SKM-1 treated with dmso at 0.1 percent for 144 hours (cell line): ENCODE measurements around the gene TBCD.

Experiments
- DNase-seq: peaks from one replicate; lab custom pipeline; 2025; ENCODE audit not compliant: unreplicated experiment; lab: John Stamatoyannopoulos, UW

The TBCD gene

GRCh38 chr17:82936768-82937171 is 184.9 kb downstream of the TBCD start:
- DNase-seq = no peak

DNA sequence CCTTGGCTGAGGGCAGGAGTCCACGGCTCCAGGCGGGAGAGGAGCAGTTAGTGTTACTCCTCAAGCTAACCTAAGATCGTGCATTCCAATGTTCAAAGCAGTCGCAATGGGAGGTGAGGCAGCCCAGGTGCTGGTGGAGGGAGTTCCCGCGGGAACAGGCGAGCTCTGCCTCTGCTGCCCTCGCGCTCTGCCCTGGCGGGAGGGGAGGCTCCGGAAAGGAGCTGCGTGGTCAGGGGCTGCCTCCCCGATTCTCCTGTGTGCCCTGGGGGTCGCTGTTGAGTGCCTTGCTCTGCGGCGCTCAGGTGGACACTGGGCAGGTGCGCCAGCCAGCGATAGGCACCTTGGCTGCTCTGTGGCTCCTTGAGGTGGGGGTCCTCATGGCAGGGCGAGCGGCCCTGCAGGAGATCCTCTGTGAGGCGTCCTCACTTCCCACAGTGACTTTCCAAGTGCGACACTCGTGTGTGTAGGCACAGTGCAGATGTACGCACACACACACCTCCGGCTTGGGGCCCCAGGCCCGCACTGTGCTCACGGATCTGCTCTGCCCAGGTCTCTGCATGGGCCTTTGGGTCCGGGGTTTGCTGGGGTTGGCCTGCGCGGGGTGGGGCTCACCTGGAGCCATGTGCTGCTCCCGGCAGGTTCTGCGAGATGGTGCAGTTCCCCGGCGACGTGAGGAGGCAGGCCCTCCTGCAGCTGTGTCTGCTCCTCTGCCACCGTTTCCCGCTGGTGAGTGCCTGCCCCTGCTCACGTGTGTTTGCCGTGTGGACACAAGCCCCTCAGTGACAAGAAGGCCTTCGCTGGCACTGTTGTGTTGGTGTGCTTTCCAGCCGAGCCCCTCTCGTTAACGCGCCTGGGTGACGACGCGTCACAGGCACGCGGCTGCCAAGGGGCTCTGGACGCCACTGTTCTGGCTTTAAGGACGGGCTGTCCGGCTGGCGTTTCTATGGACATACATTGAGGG is 185.8 kb downstream of the TBCD start:
- DNase-seq = no peak

- DNase-seq = no peak
Measured at GRCh38 chr17:82938486-82938872, 186.6 kb downstream of the TBCD start.

DNA sequence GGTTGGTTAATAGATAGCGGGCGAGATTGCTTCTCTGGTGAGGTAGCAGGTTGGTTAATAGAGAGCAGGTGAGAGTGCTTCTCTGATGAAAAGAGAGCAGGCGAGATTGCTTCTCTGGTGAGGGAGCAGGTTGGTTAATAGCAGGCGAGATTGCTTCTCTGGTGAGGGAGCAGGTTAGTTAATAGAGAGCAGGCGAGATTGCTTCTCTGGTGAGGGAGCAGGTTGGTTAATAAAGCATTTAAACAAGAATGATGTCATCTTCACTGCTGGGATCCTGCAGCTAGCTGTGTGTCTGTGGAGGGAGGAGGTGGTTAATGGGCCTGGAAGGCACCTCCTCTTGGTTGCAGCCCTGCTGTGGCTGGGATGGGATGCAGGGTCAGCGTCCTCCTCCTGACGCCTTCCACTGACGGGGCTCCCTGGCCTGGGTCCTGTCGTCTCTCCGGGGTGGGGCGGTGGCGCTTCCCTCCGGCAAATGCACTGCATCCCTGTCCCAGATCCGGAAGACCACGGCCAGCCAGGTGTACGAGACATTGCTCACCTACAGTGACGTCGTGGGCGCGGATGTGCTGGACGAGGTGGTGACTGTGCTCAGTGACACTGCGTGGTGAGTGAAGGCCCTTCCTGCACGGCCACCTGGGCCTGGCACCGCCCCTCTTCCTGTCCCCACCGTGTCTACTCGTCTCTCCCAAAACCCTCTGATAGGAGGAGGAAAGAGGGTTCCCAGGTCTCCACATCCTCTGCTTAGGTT is 187.2 kb downstream of the TBCD start:
- no peak for DNase-seq

- no peak for DNase-seq
Measured at GRCh38 chr17:82939621-82940135, 187.8 kb downstream of the TBCD start.

- no peak for DNase-seq
Measured at GRCh38 chr17:82940226-82941020, 188.6 kb downstream of the TBCD start.

- DNase-seq = no peak
Measured at GRCh38 chr17:82941021-82942001, 189.4 kb downstream of the TBCD start.

DNA sequence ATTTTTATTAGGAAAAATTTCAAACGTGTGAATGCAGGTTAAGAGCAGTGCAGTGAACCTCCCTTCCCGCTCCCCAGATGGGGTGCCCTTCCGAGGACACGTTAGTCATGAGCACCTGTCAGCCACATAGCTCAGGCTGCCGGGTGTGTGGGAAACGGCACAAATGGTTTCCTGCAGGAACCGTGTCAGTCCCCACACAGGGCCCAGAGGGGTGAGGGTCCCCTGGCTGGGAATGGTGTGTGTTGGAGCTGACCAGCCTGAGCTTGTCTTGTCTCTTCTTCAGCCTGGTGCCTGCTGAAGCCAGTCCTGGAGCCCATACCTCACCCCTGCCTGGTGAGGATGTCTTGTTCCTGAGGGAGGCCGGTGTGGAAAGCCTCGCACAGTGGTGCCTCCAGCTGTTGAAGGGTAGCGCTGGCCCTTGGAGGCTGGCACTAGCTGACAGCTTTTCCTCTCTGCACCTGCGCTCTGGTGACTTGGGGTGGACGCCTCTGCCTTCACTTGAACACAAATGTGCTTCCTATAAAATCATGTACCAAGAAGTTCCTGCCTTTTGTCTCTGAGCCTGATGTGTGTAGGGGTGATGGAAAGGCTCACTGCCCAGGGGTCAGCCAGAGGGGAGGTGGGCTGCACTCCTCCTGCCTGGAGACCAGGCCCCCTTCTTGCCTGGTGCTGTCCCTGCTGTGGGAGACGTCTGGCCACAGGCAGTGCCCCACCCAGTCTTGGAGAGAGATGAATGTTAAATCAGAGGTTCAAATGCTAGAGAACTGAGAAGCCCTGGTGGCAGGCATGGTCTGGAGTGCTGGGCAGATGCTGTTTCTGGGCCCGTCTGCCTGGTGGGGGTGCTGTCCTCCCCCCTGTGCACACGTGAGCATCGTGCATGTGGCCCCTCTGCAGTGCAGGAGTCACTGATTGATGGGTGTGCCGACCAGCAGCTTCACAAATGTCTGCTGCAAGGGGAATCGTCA is 190.6 kb downstream of the TBCD start:
- no peak for DNase-seq

DNA sequence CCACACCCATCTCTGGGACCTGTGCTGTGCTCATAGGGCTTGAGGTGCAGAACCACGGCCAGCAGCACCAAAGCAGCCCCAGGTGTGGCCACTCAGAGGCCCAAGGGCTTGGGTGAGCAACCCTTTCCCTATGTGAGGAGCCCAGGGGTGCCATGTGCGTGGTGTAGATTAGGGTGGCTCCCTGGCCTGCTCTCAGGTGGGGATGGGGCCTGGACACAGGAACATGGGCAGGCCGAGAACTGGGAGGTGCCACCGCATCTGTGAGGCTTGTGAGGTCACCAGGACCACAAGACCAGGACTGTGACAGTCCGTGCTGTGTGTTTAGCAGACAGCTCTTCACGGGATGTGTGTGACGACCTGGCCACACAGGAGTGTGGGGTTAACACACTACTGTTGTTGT is 191.5 kb downstream of the TBCD start:
- DNase-seq = no peak

- DNase-seq = no peak
Measured at GRCh38 chr17:82943751-82944150, 191.9 kb downstream of the TBCD start.

DNA sequence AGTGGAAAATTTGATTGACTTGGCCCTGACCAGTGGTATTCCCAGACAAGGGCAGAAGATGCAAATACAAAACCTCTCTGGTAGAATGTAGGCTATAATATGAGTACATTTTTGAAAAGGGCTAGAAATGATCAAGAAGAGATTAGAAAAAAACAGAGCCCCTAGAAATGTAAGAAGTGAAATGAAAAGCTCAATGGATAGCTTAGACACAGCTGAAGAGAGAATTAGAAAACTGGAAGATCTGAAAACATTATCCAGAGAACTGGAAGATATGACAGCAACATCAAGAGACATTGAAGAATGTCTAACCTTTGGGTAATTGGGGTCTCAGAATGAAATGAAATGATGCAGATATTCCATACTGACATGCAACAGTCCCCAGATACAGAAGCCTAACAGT is 193.1 kb downstream of the TBCD start:
- no peak for DNase-seq

GRCh38 chr17:82946081-82946480 is 194.2 kb downstream of the TBCD start:
- DNase-seq = no peak

GRCh38 chr17:82947051-82947991 is 195.5 kb downstream of the TBCD start:
- no peak for DNase-seq

DNA sequence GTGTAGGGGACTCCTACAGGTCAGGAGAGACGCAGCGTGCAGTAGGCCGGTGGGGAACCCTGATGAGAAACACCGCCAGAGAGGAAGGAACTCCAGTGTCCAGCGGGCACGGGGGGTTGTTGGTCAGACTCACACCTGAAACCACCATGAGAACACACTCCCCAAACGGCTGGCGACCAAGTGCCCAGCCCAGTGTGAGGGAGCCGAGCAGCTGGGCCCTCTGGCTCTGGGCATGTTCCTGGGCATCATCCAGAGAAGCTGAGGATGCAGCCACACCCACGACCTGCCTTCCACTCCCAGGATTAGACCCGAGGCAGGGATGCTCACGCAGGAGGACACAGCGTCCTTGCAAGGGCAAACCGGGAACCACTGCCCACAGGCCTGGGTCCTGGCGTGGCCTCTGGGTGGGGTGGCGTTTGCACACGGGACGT is 196.2 kb downstream of the TBCD start:
- DNase-seq = no peak

GRCh38 chr17:82948957-82949356 is 197.1 kb downstream of the TBCD start:
- DNase-seq = no peak

GRCh38 chr17:82949361-82949760 is 197.5 kb downstream of the TBCD start:
- no peak for DNase-seq

DNA sequence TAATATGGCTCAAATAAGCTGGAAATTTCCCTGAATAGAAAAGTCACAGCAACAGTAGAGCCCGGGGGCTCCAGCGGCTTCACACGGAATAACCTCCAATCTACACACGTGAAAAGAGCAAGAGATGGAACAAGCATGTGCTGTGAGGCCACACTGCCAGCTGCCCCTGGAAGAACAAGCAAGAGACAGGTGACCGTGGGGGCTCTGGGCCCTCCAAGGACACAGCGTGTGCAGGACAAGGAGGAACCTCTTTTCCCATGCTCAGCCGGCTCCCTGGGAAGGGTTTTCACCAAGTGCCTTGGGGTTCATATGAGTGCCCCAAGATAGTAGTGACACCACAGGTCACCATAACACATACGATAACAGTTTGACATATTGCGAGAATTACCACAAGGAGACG is 198.1 kb downstream of the TBCD start:
- DNase-seq = no peak
